Measurements from ENCODE around the gene EXTL2. TPM values are rescaled to one million over a fixed set of nuclear protein-coding genes. Genes with fewer than 3 reads are reported as not detected.
"Not testable (repeated sequence)": the region's sequence is repeated elsewhere in the genome, so short reads cannot be mapped to it uniquely, and the experiment has no call there.

The EXTL2 gene
- total RNA-seq, 1 experiment from 2014 or later = 57.7 TPM

GRCh38 chr1:100889007-100889406 is 5.6 kb downstream of the EXTL2 start:
- not testable (repeated sequence) for H3K36me3 ChIP-seq (replicated peaks; ENCODE audit: control insufficient read depth, insufficient read depth, low read length); H3K4me3 ChIP-seq (ENCODE audit: insufficient read depth, low read depth, low read length); DNase-seq; H3K27me3 ChIP-seq (ENCODE audit: control insufficient read depth, insufficient read depth, low read length)

- Histone ChIP-seq H3K36me3 (replicated peaks; ENCODE audit: control insufficient read depth, insufficient read depth, low read length) (no peaks in the 10 kb centered on the region), H3K27me3 (ENCODE audit: control insufficient read depth, insufficient read depth, low read length) (no peaks in the 10 kb centered on the region), H3K4me3 (ENCODE audit: insufficient read depth, low read depth, low read length) (no peak overlapping the region)
- DNase-seq = no peak
Observed at GRCh38 chr1:100883963-100884362, 10.7 kb downstream of the EXTL2 start.

- Histone ChIP-seq H3K36me3 (replicated peaks; ENCODE audit: control insufficient read depth, insufficient read depth, low read length) (no peaks in the 10 kb centered on the region), H3K4me3 (ENCODE audit: insufficient read depth, low read depth, low read length) (no peak overlapping the region), H3K27me3 (ENCODE audit: control insufficient read depth, insufficient read depth, low read length) (no peaks in the 10 kb centered on the region)
- DNase-seq = no peak
Observed at GRCh38 chr1:100882698-100883097, 11.9 kb downstream of the EXTL2 start.

- no peaks in the 10 kb centered on the region for H3K36me3 ChIP-seq (replicated peaks; ENCODE audit: control insufficient read depth, insufficient read depth, low read length)
- DNase-seq = no peak
- no peak overlapping the region for H3K4me3 ChIP-seq (ENCODE audit: insufficient read depth, low read depth, low read length)
- H3K27me3 ChIP-seq (ENCODE audit: control insufficient read depth, insufficient read depth, low read length) = no peaks in the 10 kb centered on the region
Observed at GRCh38 chr1:100881687-100882086, 13.0 kb downstream of the EXTL2 start.

GRCh38 chr1:100879422-100879821 is 15.2 kb downstream of the EXTL2 start:
- no peak for DNase-seq
- Histone ChIP-seq H3K27me3 (ENCODE audit: control insufficient read depth, insufficient read depth, low read length) (no peaks in the 10 kb centered on the region), H3K4me3 (ENCODE audit: insufficient read depth, low read depth, low read length) (no peak overlapping the region), H3K36me3 (replicated peaks; ENCODE audit: control insufficient read depth, insufficient read depth, low read length) (no peaks in the 10 kb centered on the region)

GRCh38 chr1:100876291-100876690 is 18.4 kb downstream of the EXTL2 start:
- DNase-seq = no peak
- H3K4me3 ChIP-seq (ENCODE audit: insufficient read depth, low read depth, low read length) = no peak overlapping the region
- H3K36me3 ChIP-seq (replicated peaks; ENCODE audit: control insufficient read depth, insufficient read depth, low read length) = no peaks in the 10 kb centered on the region
- no peaks in the 10 kb centered on the region for H3K27me3 ChIP-seq (ENCODE audit: control insufficient read depth, insufficient read depth, low read length)

- Histone ChIP-seq H3K36me3 (replicated peaks; ENCODE audit: control insufficient read depth, insufficient read depth, low read length) (no peaks in the 10 kb centered on the region), H3K4me3 (ENCODE audit: insufficient read depth, low read depth, low read length) (no peak overlapping the region), H3K27me3 (ENCODE audit: control insufficient read depth, insufficient read depth, low read length) (no peaks in the 10 kb centered on the region)
- no peak for DNase-seq
Observed at GRCh38 chr1:100875228-100875627, 19.4 kb downstream of the EXTL2 start.

GRCh38 chr1:100874433-100874832 is 20.2 kb downstream of the EXTL2 start:
- Histone ChIP-seq H3K27me3 (ENCODE audit: control insufficient read depth, insufficient read depth, low read length) (no peaks in the 10 kb centered on the region), H3K4me3 (ENCODE audit: insufficient read depth, low read depth, low read length) (no peak overlapping the region), H3K36me3 (replicated peaks; ENCODE audit: control insufficient read depth, insufficient read depth, low read length) (no peaks in the 10 kb centered on the region)
- DNase-seq = no peak

- H3K27me3 ChIP-seq (ENCODE audit: control insufficient read depth, insufficient read depth, low read length) = no peaks in the 10 kb centered on the region
- no peaks in the 10 kb centered on the region for H3K36me3 ChIP-seq (replicated peaks; ENCODE audit: control insufficient read depth, insufficient read depth, low read length)
Observed at GRCh38 chr1:100869996-100870395, 24.6 kb downstream of the EXTL2 start.

GRCh38 chr1:100868364-100868995 is 26.2 kb downstream of the EXTL2 start:
- no peak for DNase-seq
- no peaks in the 10 kb centered on the region; the same call in 1 of the 2 replicates for H3K27me3 ChIP-seq (ENCODE audit: control insufficient read depth, insufficient read depth, low read length)
- H3K36me3 ChIP-seq (replicated peaks; ENCODE audit: control insufficient read depth, insufficient read depth, low read length) = no peaks in the 10 kb centered on the region
- no peak overlapping the region for H3K4me3 ChIP-seq (ENCODE audit: insufficient read depth, low read depth, low read length)

More at GRCh38 chr1:100869996-100870395, 24.6 kb downstream of the EXTL2 start:
- no peak overlapping the region for H3K4me3 ChIP-seq (ENCODE audit: insufficient read depth, low read depth, low read length)
- no peak for DNase-seq

- H3K36me3 ChIP-seq (replicated peaks; ENCODE audit: control insufficient read depth, insufficient read depth, low read length) = no peaks in the 10 kb centered on the region
- no peaks in the 10 kb centered on the region; the same call in 1 of the 2 replicates for H3K27me3 ChIP-seq (ENCODE audit: control insufficient read depth, insufficient read depth, low read length)
- DNase-seq = no peak
- H3K4me3 ChIP-seq (ENCODE audit: insufficient read depth, low read depth, low read length) = no peak overlapping the region
Observed at GRCh38 chr1:100866901-100867206, 27.8 kb downstream of the EXTL2 start.

GRCh38 chr1:100866041-100866900 is 28.4 kb downstream of the EXTL2 start:
- Histone ChIP-seq H3K36me3 (replicated peaks; ENCODE audit: control insufficient read depth, insufficient read depth, low read length) (no peaks in the 10 kb centered on the region), H3K27me3 (ENCODE audit: control insufficient read depth, insufficient read depth, low read length) (no peaks in the 10 kb centered on the region; the same call in 1 of the 2 replicates), H3K4me3 (ENCODE audit: insufficient read depth, low read depth, low read length) (no peak overlapping the region)
- DNase-seq = no peak

GRCh38 chr1:100862591-100862990 is 32.1 kb downstream of the EXTL2 start:
- no peaks in the 10 kb centered on the region; the same call in 1 of the 2 replicates for H3K27me3 ChIP-seq (ENCODE audit: control insufficient read depth, insufficient read depth, low read length)
- no peak for DNase-seq
- H3K4me3 ChIP-seq (ENCODE audit: insufficient read depth, low read depth, low read length) = no peak overlapping the region
- H3K36me3 ChIP-seq (replicated peaks; ENCODE audit: control insufficient read depth, insufficient read depth, low read length) = no peaks in the 10 kb centered on the region

- Histone ChIP-seq H3K36me3 (replicated peaks; ENCODE audit: control insufficient read depth, insufficient read depth, low read length) (no peaks in the 10 kb centered on the region), H3K4me3 (ENCODE audit: insufficient read depth, low read depth, low read length) (no peak overlapping the region), H3K27me3 (ENCODE audit: control insufficient read depth, insufficient read depth, low read length) (no peaks in the 10 kb centered on the region; the same call in 1 of the 2 replicates)
- DNase-seq = no peak
Observed at GRCh38 chr1:100861379-100861778, 33.3 kb downstream of the EXTL2 start.

GRCh38 chr1:100860397-100860991 is 34.1 kb downstream of the EXTL2 start:
- H3K4me3 ChIP-seq (ENCODE audit: insufficient read depth, low read depth, low read length) = no peak overlapping the region
- H3K36me3 ChIP-seq (replicated peaks; ENCODE audit: control insufficient read depth, insufficient read depth, low read length) = no peaks in the 10 kb centered on the region
- no peaks in the 10 kb centered on the region; the same call in 1 of the 2 replicates for H3K27me3 ChIP-seq (ENCODE audit: control insufficient read depth, insufficient read depth, low read length)
- no peak for DNase-seq

Measured in H7 (cell line).